ENCODE results near the gene C1orf87. TPM values are rescaled to one million over a fixed set of nuclear protein-coding genes. Genes with fewer than 3 reads are reported as not detected.
A peak's percentile ranks its signal among the peaks of the same experiment; 100 is the strongest.

C1orf87 gene
- total RNA-seq, 1 donor from 2014 or later = not detected

DNA sequence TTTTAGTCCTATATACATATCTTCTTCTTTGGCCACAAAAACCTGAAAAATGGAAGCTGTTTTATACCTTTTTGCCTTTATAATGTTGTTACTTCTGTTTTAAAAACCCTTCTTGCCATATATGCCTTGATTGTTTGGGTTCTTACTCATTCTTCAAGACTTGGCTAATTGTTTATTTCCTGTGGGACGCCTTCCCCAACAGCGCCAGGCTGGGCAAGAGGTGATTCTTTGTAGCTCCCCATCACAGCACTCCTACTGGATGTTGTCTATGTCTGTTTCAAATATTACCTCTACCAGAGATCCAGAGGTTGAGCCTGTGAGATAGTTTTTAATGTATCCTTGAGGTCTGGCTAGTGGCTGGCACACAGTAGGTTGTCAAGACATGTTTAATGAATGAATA lies 73.8 kb downstream of the C1orf87 start:
- H3K36me3 ChIP-seq (ENCODE audit: control insufficient read depth in 3 of 3, insufficient read depth in 3 of 3, low read length in 3 of 3) = no peaks in the 10 kb centered on the region
- H3K4me1 ChIP-seq (ENCODE audit: control insufficient read depth in 3 of 3, insufficient read depth in 3 of 3, low read length in 3 of 3) = no peaks in the 10 kb centered on the region
- no peak overlapping the region for H3K4me3 ChIP-seq (ENCODE audit: low read length in 3 of 3)
- no peaks in the 10 kb centered on the region for H3K27me3 ChIP-seq (ENCODE audit: control insufficient read depth in 3 of 3, insufficient read depth in 3 of 3, low read length in 3 of 3)
- no peak overlapping the region for H3K27ac ChIP-seq (ENCODE audit: low read depth, low read length)
- no peak overlapping the region for H3K9ac ChIP-seq (ENCODE audit: low read depth in 1 of 3, low read length in 3 of 3)
- no peaks in the 10 kb centered on the region for H3K9me3 ChIP-seq (ENCODE audit: control insufficient read depth in 3 of 3, low read length in 3 of 3)

GRCh38 chr1:59999006-59999405 lies 74.6 kb downstream of the C1orf87 start:
- H3K36me3 ChIP-seq (ENCODE audit: control insufficient read depth in 3 of 3, insufficient read depth in 3 of 3, low read length in 3 of 3) = no peaks in the 10 kb centered on the region
- H3K9ac ChIP-seq (ENCODE audit: low read depth in 1 of 3, low read length in 3 of 3) = no peak overlapping the region
- no peak overlapping the region for H3K27ac ChIP-seq (ENCODE audit: low read depth, low read length)
- H3K4me3 ChIP-seq (ENCODE audit: low read length in 3 of 3) = no peak overlapping the region
- H3K4me1 ChIP-seq (ENCODE audit: control insufficient read depth in 3 of 3, insufficient read depth in 3 of 3, low read length in 3 of 3) = no peaks in the 10 kb centered on the region
- no peaks in the 10 kb centered on the region for H3K9me3 ChIP-seq (ENCODE audit: control insufficient read depth in 3 of 3, low read length in 3 of 3)
- no peaks in the 10 kb centered on the region for H3K27me3 ChIP-seq (ENCODE audit: control insufficient read depth in 3 of 3, insufficient read depth in 3 of 3, low read length in 3 of 3)

- no peak overlapping the region for H3K4me3 ChIP-seq (ENCODE audit: low read length in 3 of 3)
- H3K4me1 ChIP-seq (ENCODE audit: control insufficient read depth in 3 of 3, insufficient read depth in 3 of 3, low read length in 3 of 3) = no peaks in the 10 kb centered on the region
- no peak overlapping the region for H3K9ac ChIP-seq (ENCODE audit: low read depth in 1 of 3, low read length in 3 of 3)
- no peaks in the 10 kb centered on the region for H3K9me3 ChIP-seq (ENCODE audit: control insufficient read depth in 3 of 3, low read length in 3 of 3)
- H3K27ac ChIP-seq (ENCODE audit: low read depth, low read length) = no peak overlapping the region
- H3K27me3 ChIP-seq (ENCODE audit: control insufficient read depth in 3 of 3, insufficient read depth in 3 of 3, low read length in 3 of 3) = no peaks in the 10 kb centered on the region
- no peaks in the 10 kb centered on the region for H3K36me3 ChIP-seq (ENCODE audit: control insufficient read depth in 3 of 3, insufficient read depth in 3 of 3, low read length in 3 of 3)
Measured at GRCh38 chr1:59997479-59998115, 76.0 kb downstream of the C1orf87 start.

DNA sequence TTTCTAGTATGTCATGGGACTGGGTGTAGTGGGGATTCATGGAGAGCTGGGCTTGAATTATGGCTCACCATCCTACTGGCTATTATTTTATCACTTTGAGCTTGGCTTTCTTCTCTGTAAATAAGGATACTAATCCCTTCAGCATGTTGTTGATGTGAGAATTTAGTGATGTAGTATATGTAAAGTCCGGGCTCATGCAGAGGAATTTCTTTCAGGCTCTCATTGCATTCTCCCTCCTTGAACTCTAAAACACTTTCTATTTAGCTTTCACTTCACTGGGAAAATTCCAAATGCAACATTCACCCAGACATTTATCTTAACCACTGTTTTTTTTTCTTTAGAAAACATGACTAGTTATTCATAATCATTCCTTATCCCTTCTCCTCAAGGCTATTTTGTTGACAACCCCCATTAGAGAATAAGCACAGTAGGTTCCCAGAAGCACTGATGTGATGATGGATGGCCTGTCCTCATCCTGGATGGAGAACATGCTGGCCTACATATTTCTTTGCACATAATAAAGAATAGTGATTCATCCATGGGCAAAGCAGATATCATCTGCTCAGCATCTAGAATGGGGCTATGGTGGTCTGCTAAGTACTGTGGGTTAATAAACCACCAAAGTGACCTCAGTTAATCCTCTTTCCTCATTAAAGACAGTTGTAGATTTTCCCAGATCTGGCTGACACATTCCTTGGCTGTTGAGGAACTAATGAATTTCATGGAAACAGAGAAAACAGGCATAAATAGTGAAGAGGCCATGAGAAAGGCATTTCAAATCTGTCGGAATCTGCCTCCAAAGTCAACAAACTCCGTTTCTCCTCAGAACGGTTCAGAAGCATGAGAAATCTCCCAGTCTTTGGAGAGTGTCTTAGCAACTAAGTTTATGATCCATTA lies 79.0 kb downstream of the C1orf87 start:
- H3K27me3 ChIP-seq (ENCODE audit: control insufficient read depth in 3 of 3, insufficient read depth in 3 of 3, low read length in 3 of 3) = no peaks in the 10 kb centered on the region
- no peaks in the 10 kb centered on the region for H3K4me1 ChIP-seq (ENCODE audit: control insufficient read depth in 3 of 3, insufficient read depth in 3 of 3, low read length in 3 of 3)
- no peaks in the 10 kb centered on the region for H3K9me3 ChIP-seq (ENCODE audit: control insufficient read depth in 3 of 3, low read length in 3 of 3)
- no peak overlapping the region for H3K9ac ChIP-seq (ENCODE audit: low read depth in 1 of 3, low read length in 3 of 3)
- H3K27ac ChIP-seq (ENCODE audit: low read depth, low read length) = peak overlapping the region; percentile 38
- no peaks in the 10 kb centered on the region for H3K36me3 ChIP-seq (ENCODE audit: control insufficient read depth in 3 of 3, insufficient read depth in 3 of 3, low read length in 3 of 3)
- no peak overlapping the region for H3K4me3 ChIP-seq (ENCODE audit: low read length in 3 of 3)

DNA sequence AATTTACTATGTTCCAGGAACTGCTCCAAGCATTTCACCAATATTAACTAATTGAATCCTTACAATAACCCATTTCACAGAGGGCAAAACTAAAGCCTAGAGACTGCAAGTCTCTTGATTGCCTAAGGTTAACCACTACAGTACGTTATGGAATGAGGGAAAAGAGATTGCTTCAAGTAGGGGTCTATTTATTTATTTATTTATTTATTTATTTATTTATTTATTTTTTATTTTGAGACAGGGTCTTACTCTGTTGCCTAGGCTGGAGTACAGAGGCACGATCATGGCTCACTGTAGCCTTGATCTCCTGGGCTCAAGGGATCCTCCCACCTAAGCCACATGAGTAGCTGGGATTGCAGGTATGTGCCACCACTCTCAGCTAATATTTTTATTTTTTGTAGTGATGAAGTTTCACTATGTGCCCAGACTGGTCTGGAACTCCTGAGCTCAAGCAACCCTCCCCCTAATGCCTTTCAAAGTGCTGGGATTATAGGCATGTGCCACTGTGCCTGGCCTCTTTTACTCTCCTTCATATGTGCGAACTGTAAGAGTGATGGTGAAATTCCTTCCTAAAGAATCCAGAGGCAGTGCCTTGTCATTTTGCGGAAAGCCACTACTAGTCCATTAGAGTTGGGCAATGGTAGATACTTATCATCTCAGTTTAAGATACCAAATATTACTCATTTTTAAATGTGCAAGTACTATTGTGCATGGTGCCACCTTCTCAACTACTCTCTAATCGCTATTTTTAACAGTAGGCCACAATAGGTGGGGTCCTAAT lies 81.3 kb downstream of the C1orf87 start:
- H3K27me3 ChIP-seq (ENCODE audit: control insufficient read depth in 3 of 3, insufficient read depth in 3 of 3, low read length in 3 of 3) = peaks cover 0 to 2% (median 0%) of the 10 kb centered on the region in 3 donors
- no peak overlapping the region for H3K9ac ChIP-seq (ENCODE audit: low read depth in 1 of 3, low read length in 3 of 3)
- no peaks in the 10 kb centered on the region for H3K36me3 ChIP-seq (ENCODE audit: control insufficient read depth in 3 of 3, insufficient read depth in 3 of 3, low read length in 3 of 3)
- no peak overlapping the region for H3K27ac ChIP-seq (ENCODE audit: low read depth, low read length)
- no peaks in the 10 kb centered on the region for H3K4me1 ChIP-seq (ENCODE audit: control insufficient read depth in 3 of 3, insufficient read depth in 3 of 3, low read length in 3 of 3)
- no peaks in the 10 kb centered on the region for H3K9me3 ChIP-seq (ENCODE audit: control insufficient read depth in 3 of 3, low read length in 3 of 3)
- no peak overlapping the region for H3K4me3 ChIP-seq (ENCODE audit: low read length in 3 of 3)

DNA sequence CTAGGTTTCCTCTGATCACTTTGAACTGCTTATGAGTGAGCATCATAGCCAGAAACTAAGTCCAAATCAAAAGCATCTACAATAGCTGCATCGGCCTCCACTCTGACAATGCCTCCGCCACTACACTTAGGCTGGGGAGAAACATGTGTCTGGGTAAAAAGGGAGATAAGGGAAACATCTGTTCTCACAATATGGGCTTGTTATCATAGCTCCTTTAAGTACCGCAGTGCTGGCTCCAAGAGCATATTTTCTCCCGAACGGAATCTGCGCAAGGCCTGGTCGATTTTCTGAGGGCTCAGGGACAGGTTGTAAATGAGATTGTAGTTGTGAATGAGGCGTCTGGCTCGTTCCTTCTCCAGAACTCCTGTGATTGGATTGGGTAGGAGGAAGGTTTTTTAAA lies 83.1 kb downstream of the C1orf87 start:
- Histone ChIP-seq H3K27ac (ENCODE audit: low read depth, low read length) (no peak overlapping the region), H3K9ac (ENCODE audit: low read depth in 1 of 3, low read length in 3 of 3) (no peak overlapping the region), H3K36me3 (ENCODE audit: control insufficient read depth in 3 of 3, insufficient read depth in 3 of 3, low read length in 3 of 3) (no peaks in the 10 kb centered on the region), H3K4me1 (ENCODE audit: control insufficient read depth in 3 of 3, insufficient read depth in 3 of 3, low read length in 3 of 3) (no peaks in the 10 kb centered on the region), H3K9me3 (ENCODE audit: control insufficient read depth in 3 of 3, low read length in 3 of 3) (peaks cover 0 to 4% (median 0%) of the 10 kb centered on the region in 3 donors), H3K4me3 (ENCODE audit: low read length in 3 of 3) (no peak overlapping the region), H3K27me3 (ENCODE audit: control insufficient read depth in 3 of 3, insufficient read depth in 3 of 3, low read length in 3 of 3) (peaks cover 2 to 12% (median 2%) of the 10 kb centered on the region in 3 donors)

GRCh38 chr1:59986516-59987310 lies 86.9 kb downstream of the C1orf87 start:
- H3K36me3 ChIP-seq (ENCODE audit: control insufficient read depth in 3 of 3, insufficient read depth in 3 of 3, low read length in 3 of 3) = no peaks in the 10 kb centered on the region
- no peak overlapping the region for H3K9ac ChIP-seq (ENCODE audit: low read depth in 1 of 3, low read length in 3 of 3)
- H3K27me3 ChIP-seq (ENCODE audit: control insufficient read depth in 3 of 3, insufficient read depth in 3 of 3, low read length in 3 of 3) = peaks cover 2 to 12% (median 2%) of the 10 kb centered on the region in 3 donors
- H3K27ac ChIP-seq (ENCODE audit: low read depth, low read length) = no peak overlapping the region
- peaks cover 0 to 4% (median 0%) of the 10 kb centered on the region in 3 donors for H3K9me3 ChIP-seq (ENCODE audit: control insufficient read depth in 3 of 3, low read length in 3 of 3)
- no peaks in the 10 kb centered on the region for H3K4me1 ChIP-seq (ENCODE audit: control insufficient read depth in 3 of 3, insufficient read depth in 3 of 3, low read length in 3 of 3)
- H3K4me3 ChIP-seq (ENCODE audit: low read length in 3 of 3) = no peak overlapping the region

- Histone ChIP-seq H3K9ac (ENCODE audit: low read depth in 1 of 3, low read length in 3 of 3) (no peak overlapping the region), H3K4me3 (ENCODE audit: low read length in 3 of 3) (no peak overlapping the region), H3K27ac (ENCODE audit: low read depth, low read length) (no peak overlapping the region), H3K9me3 (ENCODE audit: control insufficient read depth in 3 of 3, low read length in 3 of 3) (peaks cover 0 to 4% (median 0%) of the 10 kb centered on the region in 3 donors), H3K27me3 (ENCODE audit: control insufficient read depth in 3 of 3, insufficient read depth in 3 of 3, low read length in 3 of 3) (peaks cover 2 to 12% (median 2%) of the 10 kb centered on the region in 3 donors), H3K4me1 (ENCODE audit: control insufficient read depth in 3 of 3, insufficient read depth in 3 of 3, low read length in 3 of 3) (no peaks in the 10 kb centered on the region), H3K36me3 (ENCODE audit: control insufficient read depth in 3 of 3, insufficient read depth in 3 of 3, low read length in 3 of 3) (no peaks in the 10 kb centered on the region)
Measured at GRCh38 chr1:59985911-59986515, 87.6 kb downstream of the C1orf87 start.

DNA sequence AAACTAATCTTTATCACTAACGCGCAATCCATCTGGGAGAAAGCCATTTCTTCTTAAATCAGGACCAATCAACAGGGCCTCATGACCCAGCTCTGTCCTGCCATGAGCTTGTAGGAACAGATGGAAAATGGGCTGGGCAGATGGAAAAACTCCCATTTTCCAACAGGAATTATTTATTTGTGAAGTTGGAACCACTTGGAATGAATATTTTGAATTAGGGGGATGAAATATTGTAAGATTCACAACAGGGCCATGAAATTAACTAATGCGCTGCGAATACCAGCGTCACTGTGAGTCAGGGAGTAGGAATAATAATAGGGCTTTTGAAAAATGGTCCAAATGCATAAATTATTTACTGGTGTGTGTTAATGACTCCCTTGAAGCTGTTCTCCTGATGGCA lies 93.9 kb downstream of the C1orf87 start:
- Histone ChIP-seq H3K27me3 (ENCODE audit: control insufficient read depth in 3 of 3, insufficient read depth in 3 of 3, low read length in 3 of 3) (no peaks in the 10 kb centered on the region), H3K36me3 (ENCODE audit: control insufficient read depth in 3 of 3, insufficient read depth in 3 of 3, low read length in 3 of 3) (no peaks in the 10 kb centered on the region), H3K4me1 (ENCODE audit: control insufficient read depth in 3 of 3, insufficient read depth in 3 of 3, low read length in 3 of 3) (peaks cover 0 to 4% (median 0%) of the 10 kb centered on the region in 3 donors), H3K9ac (ENCODE audit: low read depth in 1 of 3, low read length in 3 of 3) (no peak overlapping the region), H3K4me3 (ENCODE audit: low read length in 3 of 3) (no peak overlapping the region), H3K9me3 (ENCODE audit: control insufficient read depth in 3 of 3, low read length in 3 of 3) (no peaks in the 10 kb centered on the region), H3K27ac (ENCODE audit: low read depth, low read length) (no peak overlapping the region)

Measured in skeletal muscle tissue (tissue), 4 donors.